ENCODE measurements around the gene BTBD16.

Gene BTBD16

GRCh38 chr10:122271076-122271475, at the start of gene BTBD16:
BTBD16 (plus strand) TSS chr10:122271296; CDS start chr10:122275082, 3,786 bp downstream.
- no peak for DNase-seq

GRCh38 chr10:122221958-122222357, 49.1 kb upstream of the BTBD16 start:
- no peak for DNase-seq

- no peak for DNase-seq
These were observed 48.5 kb upstream of the BTBD16 start for GRCh38 chr10:122222638-122223037.

GRCh38 chr10:122224159-122224558, 46.9 kb upstream of the BTBD16 start:
- no peak for DNase-seq

GRCh38 chr10:122225330-122225729, 45.8 kb upstream of the BTBD16 start:
- DNase-seq, result no peak

GRCh38 chr10:122227754-122228153, 43.3 kb upstream of the BTBD16 start:
- DNase-seq, result no peak

GRCh38 chr10:122229666-122230065, 41.4 kb upstream of the BTBD16 start:
- no peak for DNase-seq

- no peak for DNase-seq
These were observed 40.9 kb upstream of the BTBD16 start for GRCh38 chr10:122230222-122230621.

- DNase-seq, result no peak
These were observed 38.3 kb upstream of the BTBD16 start for GRCh38 chr10:122232769-122233168.

GRCh38 chr10:122233857-122234348, 37.2 kb upstream of the BTBD16 start:
- DNase-seq, result no peak

GRCh38 chr10:122234416-122234815, 36.7 kb upstream of the BTBD16 start:
- DNase-seq, result no peak

- no peak for DNase-seq
These were observed 34.3 kb upstream of the BTBD16 start for GRCh38 chr10:122236690-122237306.

GRCh38 chr10:122237331-122237990, 33.6 kb upstream of the BTBD16 start:
- DNase-seq, result no peak

GRCh38 chr10:122239578-122240257, 31.4 kb upstream of the BTBD16 start:
- no peak for DNase-seq

GRCh38 chr10:122240401-122240800, 30.7 kb upstream of the BTBD16 start:
- no peak for DNase-seq

- DNase-seq, result no peak
These were observed 29.3 kb upstream of the BTBD16 start for GRCh38 chr10:122241836-122242235.

GRCh38 chr10:122243550-122243949, 27.5 kb upstream of the BTBD16 start:
- DNase-seq, result no peak

GRCh38 chr10:122244001-122244975, 26.8 kb upstream of the BTBD16 start:
- DNase-seq, result no peak

GRCh38 chr10:122245136-122245535, 26.0 kb upstream of the BTBD16 start:
- DNase-seq, result no peak

GRCh38 chr10:122245897-122246296, 25.2 kb upstream of the BTBD16 start:
- DNase-seq, result no peak

- DNase-seq, result no peak
These were observed 24.1 kb upstream of the BTBD16 start for GRCh38 chr10:122246830-122247520.
